ENCODE data around the gene COMMD3.

- TF ChIP-seq POLR2AphosphoS5 (IDR thresholded peaks at IDR 0.05; ENCODE audit: low read depth, low read length) (no peak), CTCF (IDR thresholded peaks at IDR 0.05) (no peak), TCF7L2 (IDR thresholded peaks at IDR 0.05; ENCODE audit: low read depth, low read length) (no peak), REST (IDR thresholded peaks at IDR 0.05; ENCODE audit: insufficient read depth in 1 of 2, low read depth in 2 of 2, low read length in 1 of 2) (no peak)
These were observed 50.6 kb downstream of the COMMD3 start for GRCh38 chr10:22366771-22367170.
